ENCODE results near the gene CTXND2. TPM values are rescaled to one million over a fixed set of nuclear protein-coding genes. Genes with fewer than 3 reads are reported as not detected.
"Not testable (repeated sequence)": the region's sequence is repeated elsewhere in the genome, so short reads cannot be mapped to it uniquely, and the experiment has no call there.

The CTXND2 gene
- total RNA-seq, result not detected
- not detected for polyA plus RNA-seq
- long read RNA-seq, donor 1, result 0 reads
- long read RNA-seq, donor 2, partial matches to known transcripts, result 0 of 1 reads
- long read RNA-seq, donor 2, other reads (novel, unspliced or antisense), result 0 of 1 reads
- long read RNA-seq, donor 3, result 0 reads

DNA sequence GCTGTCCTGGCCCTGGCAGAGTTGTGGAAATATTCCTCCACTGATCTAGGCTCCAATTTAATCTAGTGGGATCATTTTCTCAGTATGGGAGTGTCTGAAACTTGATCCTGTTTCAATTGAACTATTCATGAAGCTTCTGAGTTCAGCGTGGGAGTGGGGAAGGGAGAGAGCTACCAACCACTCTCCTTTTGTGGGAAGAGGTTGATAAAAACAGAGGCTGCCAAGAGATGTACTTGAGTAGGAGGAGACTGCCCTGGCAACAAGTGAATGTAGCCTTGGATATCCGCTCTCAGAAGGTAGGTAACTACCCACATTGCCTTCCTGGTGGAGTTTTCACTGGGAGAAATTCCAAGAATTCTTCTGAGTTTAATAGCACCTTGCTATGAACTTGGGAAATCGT, at the start of gene CTXND2:
Gene CTXND2, plus strand, starts transcription at position 119 of the 400 bp plus-strand sequence. CDS start 25,179 bp downstream, outside the sequence.
- H3K9me3 ChIP-seq, result no peaks in the 10 kb centered on the region
- TF ChIP-seq, protein P1, sequence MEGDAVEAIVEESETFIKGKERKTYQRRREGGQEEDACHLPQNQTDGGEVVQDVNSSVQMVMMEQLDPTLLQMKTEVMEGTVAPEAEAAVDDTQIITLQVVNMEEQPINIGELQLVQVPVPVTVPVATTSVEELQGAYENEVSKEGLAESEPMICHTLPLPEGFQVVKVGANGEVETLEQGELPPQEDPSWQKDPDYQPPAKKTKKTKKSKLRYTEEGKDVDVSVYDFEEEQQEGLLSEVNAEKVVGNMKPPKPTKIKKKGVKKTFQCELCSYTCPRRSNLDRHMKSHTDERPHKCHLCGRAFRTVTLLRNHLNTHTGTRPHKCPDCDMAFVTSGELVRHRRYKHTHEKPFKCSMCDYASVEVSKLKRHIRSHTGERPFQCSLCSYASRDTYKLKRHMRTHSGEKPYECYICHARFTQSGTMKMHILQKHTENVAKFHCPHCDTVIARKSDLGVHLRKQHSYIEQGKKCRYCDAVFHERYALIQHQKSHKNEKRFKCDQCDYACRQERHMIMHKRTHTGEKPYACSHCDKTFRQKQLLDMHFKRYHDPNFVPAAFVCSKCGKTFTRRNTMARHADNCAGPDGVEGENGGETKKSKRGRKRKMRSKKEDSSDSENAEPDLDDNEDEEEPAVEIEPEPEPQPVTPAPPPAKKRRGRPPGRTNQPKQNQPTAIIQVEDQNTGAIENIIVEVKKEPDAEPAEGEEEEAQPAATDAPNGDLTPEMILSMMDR (IDR thresholded peaks at IDR 0.05), result no peak
- TF ChIP-seq EP300 (IDR thresholded peaks at IDR 0.05), result no peak
- no peak for TF ChIP-seq POLR2A (IDR thresholded peaks at IDR 0.05)
- DNase-seq, result no peak
- H3K27me3 ChIP-seq, result no peaks in the 10 kb centered on the region
- no peak within 1 kb of the TSS for H3K4me3 ChIP-seq
- 4 to 9% (median 4%) methylated on average over 3 of the region's 3 CpGs for WGBS, 3 donors
- intact Hi-C loops (cut with DNase I), result no loop called here
- no peaks in the 10 kb centered on the region for H3K4me1 ChIP-seq (ENCODE audit: insufficient read depth)
- no peaks in the 10 kb centered on the region for H3K36me3 ChIP-seq
- no peak within 1 kb of the TSS for H3K27ac ChIP-seq

DNA sequence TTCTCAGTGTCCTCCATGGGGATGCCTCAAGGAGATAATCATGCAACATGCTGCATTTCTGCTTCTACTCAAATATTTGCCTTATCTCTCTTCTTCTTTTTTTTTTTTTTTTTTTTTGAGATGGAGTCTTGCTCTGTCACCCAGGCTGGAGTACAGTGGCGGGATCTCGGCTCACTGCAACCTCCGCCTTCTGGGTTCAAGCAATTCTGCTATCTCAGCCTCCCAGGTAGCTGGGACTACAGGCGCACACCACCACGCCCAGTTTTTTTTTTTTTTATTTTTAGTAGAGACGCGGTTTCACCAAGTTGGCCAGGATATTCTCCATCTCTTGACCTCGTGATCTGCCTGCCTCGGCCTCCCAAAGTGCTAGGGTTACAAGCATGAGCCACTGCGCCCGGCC, 46.1 kb upstream of the CTXND2 start:
- H3K4me1 ChIP-seq (ENCODE audit: insufficient read depth); DNase-seq; H3K9me3 ChIP-seq; H3K36me3 ChIP-seq; intact Hi-C loops (cut with DNase I); H3K27ac ChIP-seq; H3K4me3 ChIP-seq; H3K27me3 ChIP-seq: not testable (repeated sequence)
- WGBS, 3 donors, result 92 to 96% (median 95%) methylated on average over 11 of the region's 11 CpGs

DNA sequence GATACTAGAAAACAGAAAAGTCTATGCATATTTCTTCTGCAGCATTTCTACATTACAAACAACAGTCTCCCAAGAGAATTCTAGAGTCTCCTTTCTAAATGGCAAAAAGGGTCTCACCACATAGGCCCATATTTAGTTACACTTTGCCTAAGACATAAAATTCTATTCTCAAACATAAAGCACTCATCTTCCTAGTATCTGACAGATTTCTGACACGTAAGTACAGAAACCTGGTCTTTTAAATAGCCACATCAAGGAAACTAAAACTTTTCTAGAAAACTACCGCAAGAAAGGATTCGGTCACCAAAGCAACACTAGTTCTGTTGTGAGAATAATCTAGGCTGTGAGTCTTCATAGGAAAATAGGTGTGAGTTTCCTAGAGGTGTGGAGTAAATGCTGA, 45.3 kb upstream of the CTXND2 start:
- no peaks in the 10 kb centered on the region for H3K9me3 ChIP-seq
- H3K4me1 ChIP-seq (ENCODE audit: insufficient read depth), result no peaks in the 10 kb centered on the region
- intact Hi-C loops (cut with DNase I), result no loop called here
- no peak for DNase-seq
- no peak overlapping the region for H3K27ac ChIP-seq
- H3K36me3 ChIP-seq, result no peaks in the 10 kb centered on the region
- no peak for TF ChIP-seq POLR2A (IDR thresholded peaks at IDR 0.05)
- TF ChIP-seq EP300 (IDR thresholded peaks at IDR 0.05), result no peak
- TF ChIP-seq, protein P1 (IDR thresholded peaks at IDR 0.05), result no peak
- WGBS, 3 donors, result 96 to 99% (median 98%) methylated on average over 3 of the region's 3 CpGs
- H3K4me3 ChIP-seq, result no peak overlapping the region
- no peaks in the 10 kb centered on the region for H3K27me3 ChIP-seq

DNA sequence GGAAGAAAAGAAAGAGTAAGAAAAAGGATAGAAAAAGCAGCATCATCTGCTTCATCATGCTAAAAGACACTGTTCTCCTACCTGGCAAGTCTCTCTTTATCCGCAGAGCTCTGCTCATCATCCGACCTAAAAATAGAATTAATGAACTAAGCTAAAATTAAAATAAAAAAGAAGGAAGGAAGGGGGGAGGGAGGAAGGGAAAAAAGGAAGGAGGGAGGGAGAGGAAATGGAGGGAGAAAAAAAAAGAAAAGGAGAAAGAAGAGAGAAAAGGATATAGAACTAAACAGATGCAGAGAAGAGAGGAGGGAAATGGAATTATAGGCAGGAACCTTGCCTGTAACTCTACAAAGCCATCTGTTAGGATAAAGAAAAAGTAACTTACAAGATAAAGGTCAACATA, 44.6 kb upstream of the CTXND2 start:
- TF ChIP-seq, protein P1 (IDR thresholded peaks at IDR 0.05), result no peak
- no peak for TF ChIP-seq EP300 (IDR thresholded peaks at IDR 0.05)
- no peak for TF ChIP-seq POLR2A (IDR thresholded peaks at IDR 0.05)
- Histone ChIP-seq H3K27ac (no peak overlapping the region), H3K9me3 (no peaks in the 10 kb centered on the region), H3K4me3 (no peak overlapping the region), H3K4me1 (ENCODE audit: insufficient read depth) (no peaks in the 10 kb centered on the region), H3K27me3 (no peaks in the 10 kb centered on the region), H3K36me3 (no peaks in the 10 kb centered on the region)
- no peak for DNase-seq
- 57 to 63% (median 63%) methylated on average over 2 of the region's 2 CpGs for WGBS, 3 donors
- intact Hi-C loops (cut with DNase I), result no loop called here

DNA sequence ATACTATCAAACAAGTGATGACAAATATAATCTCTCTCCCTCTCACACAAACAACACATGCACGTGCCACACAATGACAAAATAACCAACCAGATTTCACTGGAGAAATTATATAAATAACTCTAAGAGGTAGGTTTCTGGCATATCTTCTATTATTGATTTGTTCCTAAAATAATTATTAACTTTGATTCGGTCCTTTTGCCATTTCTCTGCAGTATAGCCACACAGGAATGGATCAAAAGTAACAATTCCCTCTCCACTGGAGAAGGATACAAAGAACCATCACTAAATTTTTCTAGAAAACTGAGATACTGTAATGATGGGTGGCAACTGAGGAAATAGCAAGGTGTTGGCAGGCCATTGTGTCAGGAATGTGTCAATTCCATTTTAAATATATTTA, 44.0 kb upstream of the CTXND2 start:
- no peak for DNase-seq
- WGBS, 3 donors, result 91 to 96% (median 94%) methylated on average over 2 of the region's 2 CpGs
- intact Hi-C loops (cut with DNase I), result no loop called here
- Histone ChIP-seq H3K4me3 (no peak overlapping the region), H3K27ac (no peak overlapping the region), H3K36me3 (no peaks in the 10 kb centered on the region), H3K4me1 (ENCODE audit: insufficient read depth) (no peaks in the 10 kb centered on the region), H3K9me3 (no peaks in the 10 kb centered on the region), H3K27me3 (no peaks in the 10 kb centered on the region)
- TF ChIP-seq POLR2A (IDR thresholded peaks at IDR 0.05), result no peak
- no peak for TF ChIP-seq EP300 (IDR thresholded peaks at IDR 0.05)
- TF ChIP-seq, protein P1 (IDR thresholded peaks at IDR 0.05), result no peak
